GM12872 (cell line): Measurements from ENCODE around the gene SLC26A6.

Source experiments
- TF ChIP-seq, protein P1 (sequence below): IDR thresholded peaks from 3 replicates; pipeline ENCODE4 v1.5.1; 2011; ENCODE audit warnings: low read depth, mild to moderate bottlenecking, low read length, moderate library complexity; ENCODE audit not compliant: insufficient read depth

The SLC26A6 gene

DNA sequence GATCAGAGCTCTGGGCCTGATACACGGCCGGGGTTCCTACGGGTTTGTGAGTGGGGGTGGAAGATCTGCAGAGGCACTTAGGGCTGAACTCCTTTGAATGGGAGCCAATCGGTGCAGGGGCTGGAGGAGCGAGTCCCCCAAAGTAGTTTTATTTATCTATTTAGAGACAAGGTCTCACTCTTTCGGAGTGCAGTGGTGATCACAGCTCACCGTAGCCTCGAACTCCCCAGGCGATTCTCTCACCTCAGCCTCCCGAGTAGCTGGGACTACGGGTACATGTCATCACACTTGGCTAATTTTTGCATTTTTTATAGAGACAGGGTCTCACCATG lies 29.0 kb upstream of the SLC26A6 start:
- TF ChIP-seq, protein P1, sequence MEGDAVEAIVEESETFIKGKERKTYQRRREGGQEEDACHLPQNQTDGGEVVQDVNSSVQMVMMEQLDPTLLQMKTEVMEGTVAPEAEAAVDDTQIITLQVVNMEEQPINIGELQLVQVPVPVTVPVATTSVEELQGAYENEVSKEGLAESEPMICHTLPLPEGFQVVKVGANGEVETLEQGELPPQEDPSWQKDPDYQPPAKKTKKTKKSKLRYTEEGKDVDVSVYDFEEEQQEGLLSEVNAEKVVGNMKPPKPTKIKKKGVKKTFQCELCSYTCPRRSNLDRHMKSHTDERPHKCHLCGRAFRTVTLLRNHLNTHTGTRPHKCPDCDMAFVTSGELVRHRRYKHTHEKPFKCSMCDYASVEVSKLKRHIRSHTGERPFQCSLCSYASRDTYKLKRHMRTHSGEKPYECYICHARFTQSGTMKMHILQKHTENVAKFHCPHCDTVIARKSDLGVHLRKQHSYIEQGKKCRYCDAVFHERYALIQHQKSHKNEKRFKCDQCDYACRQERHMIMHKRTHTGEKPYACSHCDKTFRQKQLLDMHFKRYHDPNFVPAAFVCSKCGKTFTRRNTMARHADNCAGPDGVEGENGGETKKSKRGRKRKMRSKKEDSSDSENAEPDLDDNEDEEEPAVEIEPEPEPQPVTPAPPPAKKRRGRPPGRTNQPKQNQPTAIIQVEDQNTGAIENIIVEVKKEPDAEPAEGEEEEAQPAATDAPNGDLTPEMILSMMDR = no peak

DNA sequence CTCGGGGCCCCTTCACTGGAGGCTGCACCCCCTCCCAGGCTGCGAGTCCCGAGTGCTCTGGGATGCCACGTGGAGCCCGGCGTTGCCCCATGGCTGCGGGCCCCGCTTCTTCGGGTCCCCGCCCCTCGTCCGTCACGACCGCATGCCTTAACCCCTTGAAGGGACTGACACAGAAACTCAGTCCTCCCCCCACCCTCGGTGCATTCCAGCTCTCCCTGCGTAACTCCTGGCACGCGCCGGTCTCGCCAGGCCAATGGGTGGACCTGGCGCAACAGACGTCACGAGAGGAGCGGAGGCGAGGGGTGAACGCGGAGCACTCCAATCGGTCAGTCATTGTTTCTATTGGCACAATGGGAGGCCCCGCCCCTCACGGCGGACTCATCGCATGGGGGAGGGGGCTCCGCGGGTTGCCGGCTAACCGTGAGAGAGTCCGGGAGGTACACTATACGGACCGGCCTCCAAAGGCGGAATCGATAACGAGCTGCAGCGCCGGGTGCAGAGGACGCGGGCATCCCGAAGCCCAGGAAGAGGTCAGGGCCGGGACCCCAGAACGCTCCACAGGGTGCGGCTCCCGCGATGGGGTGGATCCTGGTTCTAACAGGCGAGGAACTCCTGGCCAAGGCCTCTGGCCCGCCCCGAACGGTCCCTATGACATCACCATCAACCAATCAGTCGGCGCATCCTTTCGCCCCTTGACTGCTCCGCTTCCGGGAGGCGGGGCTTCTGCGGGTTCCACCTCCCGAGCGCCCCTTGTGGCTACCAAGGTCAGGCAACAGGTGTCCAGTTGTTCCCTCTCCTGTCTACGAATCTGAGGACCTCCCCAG lies 28.4 kb upstream of the SLC26A6 start:
- TF ChIP-seq, protein P1 = peak; percentile 90

DNA sequence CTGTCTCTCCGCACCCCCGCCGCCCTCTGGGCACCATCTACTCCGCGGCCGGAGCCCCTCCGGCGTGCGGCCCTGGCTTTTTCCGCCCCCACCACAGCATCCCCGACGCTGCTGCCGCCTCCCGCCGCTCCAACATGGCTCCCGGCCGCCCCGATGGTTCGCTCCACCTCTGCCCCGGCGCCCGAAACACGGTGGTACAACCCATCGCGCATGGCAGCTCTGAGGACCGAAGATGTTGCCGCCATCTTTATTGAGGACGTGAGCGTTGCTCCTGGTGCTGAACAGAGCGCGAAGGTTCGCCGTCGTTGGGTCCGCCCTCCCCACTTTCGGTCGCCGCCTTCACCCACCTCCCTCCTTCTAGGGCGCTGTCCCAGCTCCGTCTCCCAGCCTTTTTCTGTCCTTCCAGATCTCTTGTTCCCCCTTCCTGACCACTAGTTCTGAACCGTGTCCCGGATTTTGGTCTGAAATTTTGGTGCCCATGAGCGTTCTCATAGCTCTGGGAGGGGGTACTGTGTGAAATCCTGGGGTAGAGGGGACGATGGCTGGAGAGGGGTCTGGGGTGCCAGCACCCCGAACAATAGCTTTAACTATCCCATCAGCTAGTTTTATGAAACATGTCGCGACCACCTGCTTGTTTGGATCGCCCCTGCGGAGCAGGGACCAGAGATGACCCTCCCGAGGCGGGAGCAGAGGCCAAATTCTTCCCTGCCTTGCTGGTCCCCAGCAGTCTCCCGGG lies 27.7 kb upstream of the SLC26A6 start, which contains the start of gene CELSR3:
TSS of gene CELSR3 (minus strand) at position 134 of the 736 bp plus-strand sequence. CDS start 252 bp downstream, outside the sequence.
- TF ChIP-seq, protein P1 = no peak

DNA sequence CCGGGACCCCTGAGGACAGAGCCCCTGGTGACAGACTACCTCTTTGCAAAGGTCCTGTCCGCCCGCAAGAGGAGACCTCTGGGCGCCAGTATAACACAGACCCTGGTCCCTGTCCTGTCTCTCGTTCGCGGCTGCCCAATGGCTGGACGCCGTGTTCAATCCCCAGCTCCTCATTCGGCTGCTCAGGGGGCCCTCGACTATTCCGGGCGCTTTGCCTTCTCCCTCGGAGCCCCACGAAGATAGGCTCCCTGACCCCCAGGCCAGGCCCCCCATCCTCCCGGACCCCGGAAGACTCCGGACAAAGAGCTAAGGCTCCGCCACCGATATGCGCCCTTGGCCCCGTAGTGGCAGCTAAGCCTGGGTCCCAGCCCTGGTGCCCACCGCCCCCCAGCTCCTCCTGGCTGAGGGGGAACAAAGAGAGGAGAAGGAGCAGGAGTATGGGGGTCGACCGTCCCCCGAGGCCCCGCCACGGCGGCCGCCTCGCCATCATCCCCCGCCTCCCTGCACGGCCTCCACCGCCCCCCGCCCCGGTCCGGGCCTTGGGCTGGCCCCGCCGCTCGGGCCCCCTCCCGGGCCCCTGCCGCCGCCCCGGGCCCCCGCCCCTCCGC lies 27.0 kb upstream of the SLC26A6 start:
- TF ChIP-seq, protein P1 = no peak

DNA sequence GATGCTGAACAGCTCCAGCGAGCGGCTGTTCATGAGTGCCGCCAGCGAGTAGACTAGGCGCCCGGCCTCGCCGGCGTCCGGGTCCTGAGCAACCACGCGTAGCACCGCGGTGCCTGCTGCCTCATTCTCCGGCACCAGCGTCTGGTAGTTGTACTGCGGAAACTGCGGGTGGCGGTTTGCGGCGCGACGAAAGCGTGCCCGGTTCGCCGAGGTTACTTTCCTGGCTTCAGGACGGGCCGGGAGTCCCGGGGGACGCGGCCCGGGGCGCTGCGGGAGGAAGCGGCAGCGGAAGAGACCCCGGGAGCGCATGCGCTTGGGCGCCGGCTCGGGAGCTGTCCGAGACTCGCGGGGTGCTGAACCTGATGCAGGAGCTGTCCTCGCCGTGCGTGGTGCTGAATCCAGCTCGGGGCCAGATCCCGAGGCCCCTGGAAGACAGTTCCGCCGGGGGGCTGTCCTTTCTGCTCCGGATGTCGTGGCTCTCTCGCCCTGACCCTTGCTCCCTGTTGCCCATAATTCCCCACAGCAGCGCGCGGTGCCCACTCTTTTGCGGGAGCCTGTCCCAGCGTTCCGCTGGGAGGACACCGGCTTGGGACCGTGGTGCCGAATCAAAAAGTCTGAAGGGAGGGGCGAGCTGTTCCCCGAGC lies 26.4 kb upstream of the SLC26A6 start:
- TF ChIP-seq, protein P1 = no peak

DNA sequence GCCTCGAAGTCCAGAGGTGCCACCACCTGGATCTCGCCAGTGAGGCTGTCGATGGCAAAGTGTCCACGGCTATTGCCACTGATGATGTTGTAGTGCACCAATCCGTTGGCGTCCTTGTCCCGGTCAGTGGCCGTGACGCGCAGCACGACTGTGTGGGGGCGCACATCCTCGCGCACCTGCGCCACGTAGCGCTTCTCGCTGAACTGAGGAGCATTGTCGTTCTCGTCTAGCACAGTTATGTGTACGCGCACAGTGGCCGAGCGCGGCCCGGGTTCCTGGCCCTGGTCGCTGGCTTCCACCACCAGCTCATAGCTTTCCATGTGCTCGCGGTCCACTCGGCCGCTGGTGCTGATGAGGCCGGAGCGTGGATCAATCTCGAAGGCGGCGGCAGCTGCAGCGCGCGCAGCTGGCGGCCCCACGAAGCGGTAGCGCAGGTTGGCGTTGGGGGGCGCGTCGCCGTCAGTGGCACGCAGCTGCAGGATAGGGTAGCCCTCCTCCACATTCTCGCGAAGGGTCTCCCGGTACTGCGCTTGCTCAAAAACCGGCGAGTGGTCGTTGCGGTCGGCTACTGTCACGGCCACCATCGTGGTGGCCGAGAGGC lies 25.6 kb upstream of the SLC26A6 start:
- TF ChIP-seq, protein P1 = no peak
